Endothelial cell of umbilical vein (primary cell): ENCODE results near the gene NPM1. TPM values are rescaled to one million over a fixed set of nuclear protein-coding genes. Genes with fewer than 3 reads are reported as not detected.

Experiments used
- BruUV-seq: library from RNA; stranded (reverse); fragments of 400-500 nt; replicated peaks from 2 replicates; lab custom pipeline; 2021; lab: Mats Ljungman, UMichigan
- CTCF ChIA-PET: fragments of 300-600, 350-600 bp; sonication (Branson Sonifier 250); formaldehyde crosslinking; loops from one replicate; lab custom pipeline; 2021; ENCODE audit warnings: antibody characterized with exemption, inconsistent platforms; lab: Charles Lee
- POLR2A ChIA-PET: fragments of 300-600, 350-600 bp; sonication (Branson Sonifier 250); formaldehyde crosslinking; loops from one replicate; lab custom pipeline; 2021; ENCODE audit warnings: antibody characterized with exemption, inconsistent platforms; lab: Charles Lee
- DNase-seq: peaks from one replicate; pipeline ENCODE4 v3.0.0-alpha.2; 2011; ENCODE audit warnings: low read depth, low spot score
- FAIRE-seq: peaks from 2 replicates; lab custom pipeline; 2011; peaks lifted over from hg19 to GRCh38; lab: Jason Lieb, UNC
- H2AFZ ChIP-seq: 2 replicates; pipeline ENCODE4 v1.6.0; 2012; ENCODE audit warnings: low read depth, low read length, control low read depth, inconsistent platforms
- H3K27ac ChIP-seq: 2 replicates; pipeline ENCODE4 v1.5.1; 2011; ENCODE audit warnings: low read depth, mild to moderate bottlenecking, control low read depth, low read length, moderate library complexity; ENCODE audit not compliant: insufficient read depth
- H3K27me3 ChIP-seq, 2 experiments: 2 replicates each; pipeline versions ENCODE4 v1.6.0 to v1.6.1; 2011; ENCODE audit warnings: low read length in 2 of 2, mixed read lengths in 1 of 2; ENCODE audit not compliant: control insufficient read depth in 2 of 2, insufficient read depth in 2 of 2
- H3K36me3 ChIP-seq, 2 experiments: 2 replicates in 1 of 2; 3 replicates in 1 of 2; pipeline ENCODE4 v1.5.1; 2011; ENCODE audit warnings: low read length in 2 of 2, mild to moderate bottlenecking in 1 of 2, moderate library complexity in 1 of 2; ENCODE audit not compliant: control insufficient read depth in 2 of 2, insufficient read depth in 2 of 2; ENCODE audit errors: extremely low read depth in 1 of 2
- H3K4me1 ChIP-seq: 3 replicates; pipeline ENCODE4 v1.5.1; 2011; ENCODE audit warnings: mild to moderate bottlenecking, low read length; ENCODE audit not compliant: control insufficient read depth, insufficient read depth; ENCODE audit errors: extremely low read depth
- H3K4me2 ChIP-seq: 2 replicates; pipeline ENCODE4 v1.6.1; 2011; ENCODE audit warnings: low read length, control low read depth, mixed read lengths; ENCODE audit not compliant: insufficient read depth
- H3K4me3 ChIP-seq, 3 experiments: fragments of 200-600 bp in 1 of 3; sonication (generic), shearing (Covaris generic) in 1 of 3; replicated peaks in 1 of 3; 2 replicates each; pipeline ENCODE4 v1.5.1; 2011 to 2016; ENCODE audit warnings: control low read depth in 3 of 3, low read length in 3 of 3, mild to moderate bottlenecking in 2 of 3, inconsistent platforms in 1 of 3, low read depth in 1 of 3, moderate library complexity in 1 of 3; ENCODE audit not compliant: insufficient read depth in 1 of 3
- H3K79me2 ChIP-seq: 2 replicates; pipeline ENCODE4 v1.6.0; 2012; ENCODE audit warnings: low read length, inconsistent platforms; ENCODE audit not compliant: control insufficient read depth, insufficient read depth
- H3K9ac ChIP-seq: replicated peaks from 2 replicates; pipeline ENCODE3; 2011; ENCODE audit warnings: low read length, control low read depth; ENCODE audit not compliant: insufficient read depth; ENCODE audit errors: extremely low read depth
- H3K9me1 ChIP-seq: replicated peaks from 3 replicates; pipeline ENCODE4 v1.6.0; 2011; ENCODE audit warnings: mild to moderate bottlenecking, low read length; ENCODE audit not compliant: control insufficient read depth, insufficient read depth; ENCODE audit errors: extremely low read depth
- H3K9me3 ChIP-seq: replicated peaks from 2 replicates; pipeline ENCODE4 v1.5.1; 2012; ENCODE audit warnings: low read length, inconsistent platforms; ENCODE audit not compliant: control insufficient read depth, insufficient read depth
- H4K20me1 ChIP-seq: replicated peaks from 2 replicates; pipeline ENCODE3; 2011; ENCODE audit warnings: mild to moderate bottlenecking, low read length; ENCODE audit not compliant: control insufficient read depth, insufficient read depth; ENCODE audit errors: extremely low read depth
- CTCF ChIP-seq, 2 donors: IDR thresholded peaks; 1 replicate in 1 of 2; 2 replicates in 1 of 2; pipeline ENCODE4 v1.5.1; 2011; ENCODE audit warnings: low read length in 2 of 2, mild to moderate bottlenecking in 2 of 2, moderate library complexity in 2 of 2, control low read depth in 1 of 2, inconsistent platforms in 1 of 2, low read depth in 1 of 2; ENCODE audit not compliant: insufficient read depth in 1 of 2; ENCODE audit errors: extremely low read depth in 1 of 2
- EZH2 ChIP-seq: IDR thresholded peaks from 2 replicates; pipeline ENCODE4 v1.6.1; 2012; ENCODE audit warnings: borderline replicate concordance, low read depth, mild to moderate bottlenecking, moderate library complexity, low read length, inconsistent platforms; ENCODE audit not compliant: severe bottlenecking
- FOS ChIP-seq: IDR thresholded peaks from 2 replicates; pipeline ENCODE4 v1.6.1; 2011; ENCODE audit warnings: mild to moderate bottlenecking, low read length, moderate library complexity, borderline replicate concordance; ENCODE audit not compliant: insufficient read depth
- GATA2 ChIP-seq: IDR thresholded peaks from 2 replicates; pipeline ENCODE4 v1.7.0; 2011; ENCODE audit warnings: low read depth, mild to moderate bottlenecking, moderate library complexity, mixed read lengths, low read length; ENCODE audit not compliant: insufficient read length, insufficient read depth
- JUN ChIP-seq: IDR thresholded peaks from 2 replicates; pipeline ENCODE4 v1.6.1; 2011; ENCODE audit warnings: borderline replicate concordance, low read depth; ENCODE audit not compliant: insufficient read length, insufficient read depth
- MYC ChIP-seq: IDR thresholded peaks from one replicate; pipeline ENCODE4 v1.6.1; 2011; ENCODE audit warnings: mild to moderate bottlenecking, low read depth, low read length
- POLR2A ChIP-seq: IDR thresholded peaks from 2 replicates; pipeline ENCODE4 v1.6.1; 2012; ENCODE audit warnings: low read depth, mild to moderate bottlenecking, control low read depth, low read length
- POLR2AphosphoS5 ChIP-seq: IDR thresholded peaks from 2 replicates; pipeline ENCODE4 v1.6.1; 2012; ENCODE audit warnings: low read depth, mild to moderate bottlenecking, control low read depth, low read length, moderate library complexity; ENCODE audit not compliant: insufficient read depth
- dilution Hi-C: fragments of 300-500 bp; cut with MboI; formaldehyde crosslinking; loops from one replicate; pipeline ENCODE4 v1.15.0; 2019; ENCODE audit warnings: low sequenced_read_pairs; ENCODE audit not compliant: extremely low pct_ligation_motif_present
- intact Hi-C: fragments of 100-400 bp; cut with micrococcal nuclease; formaldehyde crosslinking; loops from one replicate; pipeline ENCODE4 v1.10.0; 2022
- polyA plus RNA-seq, 4 experiments: library from polyadenylated mRNA; depleted of rRNA in 3 of 4; stranded (reverse) in 3 of 4; unstranded in 1 of 4; fragments of >200 nt; gene quantifications; 2 replicates each; pipeline versions ENCODE4 v1.2.1 to v1.2.3, GENCODE V29; 2011 to 2012; ENCODE audit warnings: missing spikeins in 1 of 4
- total RNA-seq: library from RNA; stranded (reverse); gene quantifications from 2 replicates; pipeline ENCODE4 v1.2.3, GENCODE V29; 2021
- TF ChIP-seq, protein P1 (sequence below): IDR thresholded peaks from 2 replicates; pipeline ENCODE4 v1.6.1; 2011; ENCODE audit not compliant: insufficient read depth, insufficient read length

NPM1 gene
- total and polyA plus RNA-seq, 2 donors (not counting 3 experiments of a cell fraction or from before 2014, with no cell fraction given): 618 to 1,695 TPM

GRCh38 chr5:171340491-171340890, 47.2 kb upstream of the NPM1 start:
- intact Hi-C loops (no loop called here), dilution Hi-C loops (no loop called here)
- ChIA-PET POLR2A (no interaction called here), CTCF (interaction anchor here (1.0 to 12.0 kb wide), 7 partner anchors 13 to 595 kb away, joined by 3 to 301 read pairs (median 6); no protein-coding TSS in a partner anchor)
- peaks cover 6 to 9% of the 10 kb centered on the region in 2 experiments for H3K27me3 ChIP-seq
- no peak overlapping the region for H3K4me2 ChIP-seq
- H3K9me1 ChIP-seq: no peaks in the 10 kb centered on the region
- TF ChIP-seq MYC (no peak), CTCF (IDR thresholded peaks at IDR 0.05; ENCODE audit: extremely low read depth in 1 of 2, insufficient read depth in 1 of 2, low read depth in 1 of 2, low read length in 2 of 2) (no peak), GATA2 (no peak), EZH2 (no peak), FOS (no peak), JUN (no peak), POLR2A (no peak), POLR2AphosphoS5 (no peak)
- TF ChIP-seq, protein P1, sequence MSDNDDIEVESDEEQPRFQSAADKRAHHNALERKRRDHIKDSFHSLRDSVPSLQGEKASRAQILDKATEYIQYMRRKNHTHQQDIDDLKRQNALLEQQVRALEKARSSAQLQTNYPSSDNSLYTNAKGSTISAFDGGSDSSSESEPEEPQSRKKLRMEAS: no peak
- no peak overlapping the region for H3K9ac ChIP-seq
- no peaks in the 10 kb centered on the region for H3K79me2 ChIP-seq
- no peak overlapping the region for H2AFZ ChIP-seq
- no TSS peak for BruUV-seq
- H3K9me3 ChIP-seq: no peaks in the 10 kb centered on the region
- peaks cover 7% of the 10 kb centered on the region for H3K4me1 ChIP-seq
- no peaks in the 10 kb centered on the region for H4K20me1 ChIP-seq
- FAIRE-seq (no peak), DNase-seq (no peak)
- H3K4me3 ChIP-seq: no peak overlapping the region
- no peak overlapping the region for H3K27ac ChIP-seq
- H3K36me3 ChIP-seq: no peaks in the 10 kb centered on the region
